ENCODE data around the gene TNFAIP8L3. TPM values are rescaled to one million over a fixed set of nuclear protein-coding genes. Genes with fewer than 3 reads are reported as not detected.

The TNFAIP8L3 gene
- total RNA-seq, 4 donors from 2014 or later, result 3.7 to 13.1 (median 8.1) TPM

- H3K9me3 ChIP-seq, result no peaks in the 10 kb centered on the region
- H3K4me3 ChIP-seq, result no peak overlapping the region
- TF ChIP-seq POLR2A (IDR thresholded peaks at IDR 0.05), result no peak
- TF ChIP-seq, protein P1, sequence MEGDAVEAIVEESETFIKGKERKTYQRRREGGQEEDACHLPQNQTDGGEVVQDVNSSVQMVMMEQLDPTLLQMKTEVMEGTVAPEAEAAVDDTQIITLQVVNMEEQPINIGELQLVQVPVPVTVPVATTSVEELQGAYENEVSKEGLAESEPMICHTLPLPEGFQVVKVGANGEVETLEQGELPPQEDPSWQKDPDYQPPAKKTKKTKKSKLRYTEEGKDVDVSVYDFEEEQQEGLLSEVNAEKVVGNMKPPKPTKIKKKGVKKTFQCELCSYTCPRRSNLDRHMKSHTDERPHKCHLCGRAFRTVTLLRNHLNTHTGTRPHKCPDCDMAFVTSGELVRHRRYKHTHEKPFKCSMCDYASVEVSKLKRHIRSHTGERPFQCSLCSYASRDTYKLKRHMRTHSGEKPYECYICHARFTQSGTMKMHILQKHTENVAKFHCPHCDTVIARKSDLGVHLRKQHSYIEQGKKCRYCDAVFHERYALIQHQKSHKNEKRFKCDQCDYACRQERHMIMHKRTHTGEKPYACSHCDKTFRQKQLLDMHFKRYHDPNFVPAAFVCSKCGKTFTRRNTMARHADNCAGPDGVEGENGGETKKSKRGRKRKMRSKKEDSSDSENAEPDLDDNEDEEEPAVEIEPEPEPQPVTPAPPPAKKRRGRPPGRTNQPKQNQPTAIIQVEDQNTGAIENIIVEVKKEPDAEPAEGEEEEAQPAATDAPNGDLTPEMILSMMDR (IDR thresholded peaks at IDR 0.05), result no peak
- peaks cover 0 to 8% (median 0%) of the 10 kb centered on the region in 3 donors for H3K36me3 ChIP-seq
- no peaks in the 10 kb centered on the region for H3K27me3 ChIP-seq
- no peak overlapping the region for H3K27ac ChIP-seq
- H3K4me1 ChIP-seq, result peaks cover 0 to 39% (median 13%) of the 10 kb centered on the region in 3 donors
- no peak for DNase-seq
- intact Hi-C loops (cut with DNase I), result no loop called here
Observed at GRCh38 chr15:51079226-51079625, 15.5 kb downstream of the TNFAIP8L3 start.

DNA sequence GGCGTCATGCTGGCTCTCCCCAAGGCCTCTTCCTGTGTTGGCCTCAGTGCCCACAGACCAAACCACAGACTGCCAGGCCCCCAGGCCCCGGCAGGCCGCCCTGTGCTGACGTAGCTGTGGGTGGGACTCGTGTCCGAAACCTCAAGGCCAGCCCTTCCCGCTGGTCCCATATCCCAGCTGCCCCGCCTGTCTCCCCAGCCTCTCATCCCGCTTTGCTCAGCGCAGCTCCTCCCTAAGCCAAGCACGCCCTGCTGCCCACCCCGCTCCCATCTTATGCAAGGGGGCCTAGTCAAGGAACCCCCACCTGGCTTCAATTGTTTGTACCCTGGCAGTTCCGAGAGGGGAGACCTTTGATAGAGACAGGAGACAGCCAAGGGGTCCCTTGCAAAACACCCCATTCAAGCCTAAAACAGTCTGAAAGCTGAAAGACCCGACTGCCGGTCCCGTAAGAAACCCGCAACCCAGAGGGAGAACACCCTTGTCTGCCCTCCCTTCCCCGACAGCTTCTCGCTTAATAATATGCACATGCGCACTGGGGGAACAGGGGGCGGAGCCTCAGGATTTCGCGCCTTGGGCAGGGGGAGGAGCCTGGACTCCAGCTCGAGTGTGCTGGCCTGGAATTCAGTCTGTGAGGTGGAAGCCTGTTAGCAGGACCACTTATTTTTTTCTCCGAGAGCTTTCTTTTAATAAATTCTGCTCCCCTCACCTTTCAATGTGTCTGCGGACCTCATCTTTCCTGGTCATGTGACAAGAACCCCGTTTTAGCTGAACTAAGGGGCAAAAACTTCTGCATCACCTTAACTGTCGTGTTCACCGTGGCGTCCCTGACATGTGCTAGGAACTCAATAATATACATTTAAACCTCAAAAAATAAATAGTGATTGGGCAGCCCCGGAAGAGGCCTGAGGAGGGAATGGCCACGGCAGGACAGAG is 17.2 kb downstream of the TNFAIP8L3 start:
- H3K27ac ChIP-seq, result peak overlapping the region; percentile 27 to 85 (median 75)
- peak in 1 of 4 donors; percentile 30 for TF ChIP-seq POLR2A (IDR thresholded peaks at IDR 0.05)
- TF ChIP-seq, protein P1 (IDR thresholded peaks at IDR 0.05), result no peak
- WGBS, 2 donors, result 56 to 69% methylated on average over 25 of the region's 32 CpGs
- H3K9me3 ChIP-seq, result no peaks in the 10 kb centered on the region
- no peaks in the 10 kb centered on the region for H3K36me3 ChIP-seq
- intact Hi-C loops (cut with DNase I), result no loop called here
- peak overlapping the region in 3 of 4 donors; percentile 30 to 54 (median 35) for H3K4me3 ChIP-seq
- H3K4me1 ChIP-seq, result peaks cover 0 to 39% (median 13%) of the 10 kb centered on the region in 3 donors
- DNase-seq, result no peak
- no peaks in the 10 kb centered on the region for H3K27me3 ChIP-seq

DNA sequence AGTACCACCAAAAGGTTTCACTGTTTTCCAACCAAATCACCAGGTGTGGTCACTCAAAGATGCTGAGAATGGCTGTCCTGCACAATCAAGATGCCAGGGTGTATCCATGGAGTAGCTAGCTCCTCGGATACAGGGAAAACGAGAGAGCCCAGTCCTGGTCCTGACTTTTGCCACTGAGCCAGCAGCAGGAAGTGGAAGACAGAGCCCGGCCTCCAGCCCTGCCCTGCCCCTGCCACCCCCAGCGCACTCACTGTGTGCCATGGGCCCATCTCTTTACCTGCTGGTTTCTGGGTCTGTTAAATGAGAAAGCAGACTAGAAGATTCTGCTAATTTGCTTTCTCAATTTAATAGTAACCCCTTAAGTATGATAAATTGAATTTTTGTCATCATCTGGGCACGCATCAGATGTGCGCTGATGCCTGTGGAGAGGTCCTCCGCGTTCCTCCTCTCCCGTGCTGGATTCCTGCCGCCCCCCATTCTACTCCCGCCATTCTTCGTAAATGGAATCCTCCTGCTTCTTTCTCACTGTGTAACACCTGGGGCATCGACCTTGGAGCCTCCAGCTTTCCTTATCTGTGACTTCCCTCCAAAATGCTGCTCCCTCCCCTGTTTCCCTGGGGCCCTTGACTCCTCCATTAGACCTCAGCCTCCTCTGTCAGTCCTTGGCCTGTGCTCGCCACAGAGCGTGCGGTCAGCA is 18.0 kb downstream of the TNFAIP8L3 start:
- Histone ChIP-seq H3K4me3 (peak overlapping the region in 3 of 4 donors; percentile 30 to 54 (median 35)), H3K9me3 (no peaks in the 10 kb centered on the region), H3K27me3 (no peaks in the 10 kb centered on the region), H3K4me1 (peaks cover 0 to 39% (median 13%) of the 10 kb centered on the region in 3 donors), H3K27ac (peak overlapping the region; percentile 27 to 85 (median 75)), H3K36me3 (no peaks in the 10 kb centered on the region)
- WGBS, 2 donors, result 85 to 88% methylated on average over 12 to 16 of the region's 16 CpGs
- no peak for DNase-seq
- no peak for TF ChIP-seq POLR2A (IDR thresholded peaks at IDR 0.05)
- TF ChIP-seq, protein P1 (IDR thresholded peaks at IDR 0.05), result no peak
- intact Hi-C loops (cut with DNase I), result no loop called here

- peak overlapping the region in 3 of 4 donors; percentile 73 to 85 (median 77) for H3K27ac ChIP-seq
- no peak overlapping the region for H3K4me3 ChIP-seq
- H3K27me3 ChIP-seq, result no peaks in the 10 kb centered on the region
- TF ChIP-seq, protein P1 (IDR thresholded peaks at IDR 0.05), result no peak
- no peak for TF ChIP-seq POLR2A (IDR thresholded peaks at IDR 0.05)
- H3K36me3 ChIP-seq, result no peaks in the 10 kb centered on the region
- H3K4me1 ChIP-seq, result peaks cover 0 to 39% (median 13%) of the 10 kb centered on the region in 3 donors
- intact Hi-C loops (cut with DNase I), result no loop called here
- no peaks in the 10 kb centered on the region for H3K9me3 ChIP-seq
- WGBS, 2 donors, result 69 to 73% methylated on average over 7 of the region's 7 CpGs
- no peak for DNase-seq
Observed at GRCh38 chr15:51075826-51076523, 18.7 kb downstream of the TNFAIP8L3 start.
